HCT116 (cell line): ENCODE data around the gene LIMK2. TPM values are rescaled to one million over a fixed set of nuclear protein-coding genes. Genes with fewer than 3 reads are reported as not detected.

Source experiments
- ATAC-seq: fragments of 200-7000 bp; cut with Tn5 transposase; 2 replicates; pipeline ENCODE4 v1.9.1; 2020; ENCODE audit warnings: mild to moderate bottlenecking, moderate library complexity
- BruUV-seq: library from RNA; stranded (reverse); fragments of 400-500 nt; replicated peaks from 2 replicates; lab custom pipeline; 2021; lab: Mats Ljungman, UMichigan
- CTCF ChIA-PET: fragments of 300-600 bp; sonication (Branson Sonifier 250); formaldehyde crosslinking; loops from one replicate; lab custom pipeline; 2021; ENCODE audit warnings: antibody characterized with exemption; lab: Charles Lee
- POLR2A ChIA-PET: fragments of 300-600, 350-600 bp; sonication (Branson Sonifier 250); formaldehyde crosslinking; loops from one replicate; lab custom pipeline; 2021; ENCODE audit warnings: antibody characterized with exemption; lab: Charles Lee
- RAD21 ChIA-PET, 2 experiments: fragments of 300-600 bp; sonication (Branson Sonifier 250); formaldehyde crosslinking; loops; one replicate each; lab custom pipeline; 2023; ENCODE audit warnings: low total read pairs in 2 of 2; ENCODE audit not compliant: uncharacterized antibody in 2 of 2, unreplicated experiment in 2 of 2, low non-redundant PET in 1 of 2; lab: Charles Lee
- DNase-seq: peaks from one replicate; pipeline ENCODE4 v3.0.0-alpha.2; 2010; ENCODE audit warnings: low read depth, low spot score
- H2AFZ ChIP-seq: fragments of 200-600 bp; shearing (Covaris generic), sonication (generic); 2 replicates; pipeline ENCODE4 v1.6.1; 2017; ENCODE audit warnings: low read depth, mixed run types, mixed read lengths, antibody characterized with exemption, low read length; ENCODE audit not compliant: poor library complexity, severe bottlenecking
- H3K27ac ChIP-seq: 2 replicates; pipeline ENCODE4 v1.5.1; 2012; ENCODE audit warnings: low read depth, low read length
- H3K27me3 ChIP-seq: fragments of 200-600 bp; sonication (generic); 2 replicates; pipeline ENCODE4 v1.6.1; 2016; ENCODE audit warnings: mixed run types, low read length, mixed read lengths; ENCODE audit not compliant: insufficient read depth
- H3K36me3 ChIP-seq, 2 experiments: fragments of 200-500 bp in 1 of 2; fragments of 200-600 bp in 1 of 2; sonication (Bioruptor generic) in 1 of 2; sonication (generic) in 1 of 2; 2 replicates each; pipeline versions ENCODE4 v1.5.1 to v1.6.1; 2014 to 2016; ENCODE audit warnings: low read length in 2 of 2, inconsistent platforms in 1 of 2, mixed read lengths in 1 of 2, mixed run types in 1 of 2; ENCODE audit not compliant: insufficient read depth in 2 of 2, control insufficient read depth in 1 of 2
- H3K4me1 ChIP-seq, 2 experiments: fragments of 200-600 bp in 1 of 2; sonication (generic) in 1 of 2; 2 replicates each; pipeline versions ENCODE4 v1.5.1 to v1.6.1; 2012 to 2017; ENCODE audit warnings: low read length in 2 of 2, inconsistent platforms in 1 of 2, mild to moderate bottlenecking in 1 of 2, mixed read lengths in 1 of 2, mixed run types in 1 of 2, moderate library complexity in 1 of 2; ENCODE audit not compliant: insufficient read depth in 2 of 2, control insufficient read depth in 1 of 2
- H3K4me2 ChIP-seq: fragments of 200-600 bp; sonication (generic); 2 replicates; pipeline ENCODE4 v1.6.1; 2017; ENCODE audit warnings: mixed run types, low read length, mixed read lengths
- H3K4me3 ChIP-seq, 2 experiments: fragments of 200-600 bp in 1 of 2; sonication (generic) in 1 of 2; replicated peaks in 1 of 2; 2 replicates each; pipeline ENCODE4 v1.5.1; 2011 to 2016; ENCODE audit warnings: low read length in 2 of 2, control low read depth in 1 of 2, low read depth in 1 of 2, mild to moderate bottlenecking in 1 of 2, mixed read lengths in 1 of 2, mixed run types in 1 of 2
- H3K79me2 ChIP-seq: fragments of 200-600 bp; sonication (generic); 2 replicates; pipeline ENCODE4 v1.6.1; 2017; ENCODE audit warnings: mild to moderate bottlenecking, mixed run types, low read length, moderate library complexity, mixed read lengths; ENCODE audit not compliant: insufficient read depth
- H3K9ac ChIP-seq: fragments of 200-600 bp; sonication (generic); 2 replicates; pipeline ENCODE4 v1.6.1; 2016; ENCODE audit warnings: low read length, mixed read lengths
- H3K9me2 ChIP-seq: fragments of 200-600 bp; sonication (generic), shearing (Covaris generic); 2 replicates; pipeline ENCODE4 v1.6.1; 2017; ENCODE audit warnings: mixed run types, mild to moderate bottlenecking, moderate library complexity; ENCODE audit not compliant: insufficient read depth
- H3K9me3 ChIP-seq, 2 experiments: fragments of 200-500 bp in 1 of 2; fragments of 200-600 bp in 1 of 2; sonication (Bioruptor generic) in 1 of 2; sonication (generic) in 1 of 2; 2 replicates each; pipeline ENCODE4 v1.6.1; 2014 to 2017; ENCODE audit warnings: low read length in 2 of 2, mixed read lengths in 2 of 2, inconsistent platforms in 1 of 2, low read depth in 1 of 2, mild to moderate bottlenecking in 1 of 2, mixed run types in 1 of 2, moderate library complexity in 1 of 2; ENCODE audit not compliant: control insufficient read depth in 1 of 2, insufficient read depth in 1 of 2
- H4K20me1 ChIP-seq: fragments of 200-600 bp; sonication (generic), shearing (Covaris generic); 2 replicates; pipeline ENCODE4 v1.6.1; 2017; ENCODE audit warnings: mixed run types, mild to moderate bottlenecking, moderate library complexity; ENCODE audit not compliant: insufficient read depth
- CEBPB ChIP-seq: IDR thresholded peaks from 2 replicates; pipeline ENCODE4 v1.6.1; 2012; ENCODE audit warnings: low read depth
- CTCF ChIP-seq, 3 experiments: fragments of 200-600 bp in 1 of 3; sonication (generic) in 1 of 3; IDR thresholded peaks in 2 of 3; conservative IDR thresholded peaks in 1 of 3; 2 replicates each; pipeline ENCODE4 v1.5.1; 2012 to 2017; ENCODE audit warnings: low read depth in 2 of 3, low read length in 2 of 3, antibody characterized with exemption in 1 of 3, borderline replicate concordance in 1 of 3, control low read depth in 1 of 3, mild to moderate bottlenecking in 1 of 3, mixed read lengths in 1 of 3, mixed run types in 1 of 3, moderate library complexity in 1 of 3; ENCODE audit not compliant: insufficient read depth in 1 of 3
- EGR1 ChIP-seq: IDR thresholded peaks from 2 replicates; pipeline ENCODE4 v1.6.1; 2012; ENCODE audit warnings: low read depth
- ELF1 ChIP-seq: IDR thresholded peaks from 2 replicates; pipeline ENCODE4 v1.6.1; 2012; ENCODE audit warnings: low read depth, borderline replicate concordance
- POLR2A ChIP-seq: IDR thresholded peaks from 2 replicates; pipeline ENCODE4 v1.7.0; 2011; ENCODE audit warnings: borderline replicate concordance; ENCODE audit not compliant: insufficient read depth, insufficient read length; ENCODE audit errors: extremely low read depth
- POLR2AphosphoS5 ChIP-seq: IDR thresholded peaks from 2 replicates; pipeline ENCODE4 v1.6.1; 2011; ENCODE audit warnings: mild to moderate bottlenecking, low read depth, low read length, moderate library complexity
- SP1 ChIP-seq: IDR thresholded peaks from 2 replicates; pipeline ENCODE4 v1.6.1; 2012; ENCODE audit warnings: low read depth
- SRF ChIP-seq: IDR thresholded peaks from 2 replicates; pipeline ENCODE4 v1.6.1; 2012; ENCODE audit warnings: low read depth
- TCF7L2 ChIP-seq: IDR thresholded peaks from 2 replicates; pipeline ENCODE4 v1.7.0; 2011; ENCODE audit warnings: borderline replicate concordance, inconsistent platforms; ENCODE audit not compliant: insufficient read depth, insufficient read length; ENCODE audit errors: extremely low read depth
- YY1 ChIP-seq: IDR thresholded peaks from 2 replicates; pipeline ENCODE4 v1.6.1; 2011; ENCODE audit warnings: low read length, low read depth, moderate library complexity, mild to moderate bottlenecking; ENCODE audit not compliant: insufficient replicate concordance; ENCODE audit errors: extremely low read depth
- ZNF274 ChIP-seq: fragments of 200-500 bp; sonication (Bioruptor generic); IDR thresholded peaks from 2 replicates; pipeline ENCODE4 v1.6.1; 2014; ENCODE audit warnings: mild to moderate bottlenecking, low read depth, low read length, inconsistent platforms
- intact Hi-C: fragments of 100-400 bp; cut with micrococcal nuclease; formaldehyde crosslinking; loops from 2 replicates; pipeline ENCODE4 v1.10.0; 2022
- total RNA-seq: library from RNA; stranded (reverse); gene quantifications from one replicate; pipeline ENCODE4 v1.2.1, GENCODE V29; 2021; ENCODE audit not compliant: unreplicated experiment
- TF ChIP-seq, protein P1 (sequence below): IDR thresholded peaks from 2 replicates; pipeline ENCODE4 v1.6.1; 2012
- TF ChIP-seq, protein P2 (sequence below): IDR thresholded peaks from 2 replicates; pipeline ENCODE4 v1.6.1; 2011; ENCODE audit warnings: mild to moderate bottlenecking, low read length, moderate library complexity; ENCODE audit not compliant: insufficient replicate concordance; ENCODE audit errors: extremely low read depth

LIMK2 gene
- total RNA-seq, 1 experiment from 2014 or later: 21.9 TPM

GRCh38 chr22:31206896-31207687 lies 5.0 kb upstream of the LIMK2 start (continued):
- TF ChIP-seq TCF7L2: no peak
- TF ChIP-seq SP1: no peak
- no peak for TF ChIP-seq EGR1
- no peak for TF ChIP-seq SRF
- TF ChIP-seq YY1: no peak
- TF ChIP-seq ZNF274: no peak

GRCh38 chr22:31210556-31211421 lies 1.3 kb upstream of the LIMK2 start:
- H3K9me3 ChIP-seq: no peaks in the 10 kb centered on the region
- no peak overlapping the region for H2AFZ ChIP-seq
- no peak overlapping the region for H3K27ac ChIP-seq
- H3K79me2 ChIP-seq: peaks cover 33% of the 10 kb centered on the region
- H3K4me2 ChIP-seq: peak overlapping the region; percentile 86; the same call in 1 of the 2 replicates
- no peaks in the 10 kb centered on the region for H4K20me1 ChIP-seq
- ChIA-PET POLR2A (interaction anchor here (1.7 kb wide), 1 partner anchor 51 kb away, joined by 3 read pairs; the partner anchor contains the start of gene RNF185), CTCF (interaction anchor here (0.9 to 1.7 kb wide), 9 partner anchors 9 to 62 kb away, joined by 3 to 9 read pairs (median 5); no protein-coding TSS in a partner anchor), RAD21 (interaction anchor here in 1 of 2 experiments (1.2 kb wide), 1 partner anchor 62 kb away, joined by 3 read pairs; no protein-coding TSS in a partner anchor)
- H3K4me3 ChIP-seq: no peak overlapping the region
- no peak for DNase-seq
- intact Hi-C loops: loop anchor here (5.0 kb wide), 1 partner anchor 62 kb away; no protein-coding TSS in a partner anchor
- no peaks in the 10 kb centered on the region for H3K36me3 ChIP-seq
- H3K9ac ChIP-seq: no peak overlapping the region
- H3K4me1 ChIP-seq: peaks cover 11 to 15% of the 10 kb centered on the region in 2 experiments; a peak in 3 of 4 replicates
- no peaks in the 10 kb centered on the region for H3K27me3 ChIP-seq
- no peak for ATAC-seq
- H3K9me2 ChIP-seq: no peaks in the 10 kb centered on the region
- no TSS peak for BruUV-seq
- TF ChIP-seq POLR2AphosphoS5 (no peak), CEBPB (no peak), ELF1 (no peak), CTCF (IDR thresholded peaks at IDR 0.05 in 2 of 3, conservative IDR thresholded peaks at IDR 0.05 in 1 of 3; ENCODE audit: borderline replicate concordance in 1 of 3, insufficient read depth in 1 of 3, low read depth in 2 of 3, low read length in 2 of 3) (no peak), POLR2A (no peak)
- TF ChIP-seq, protein P1, sequence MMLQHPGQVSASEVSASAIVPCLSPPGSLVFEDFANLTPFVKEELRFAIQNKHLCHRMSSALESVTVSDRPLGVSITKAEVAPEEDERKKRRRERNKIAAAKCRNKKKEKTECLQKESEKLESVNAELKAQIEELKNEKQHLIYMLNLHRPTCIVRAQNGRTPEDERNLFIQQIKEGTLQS: no peak
- TF ChIP-seq, protein P2, sequence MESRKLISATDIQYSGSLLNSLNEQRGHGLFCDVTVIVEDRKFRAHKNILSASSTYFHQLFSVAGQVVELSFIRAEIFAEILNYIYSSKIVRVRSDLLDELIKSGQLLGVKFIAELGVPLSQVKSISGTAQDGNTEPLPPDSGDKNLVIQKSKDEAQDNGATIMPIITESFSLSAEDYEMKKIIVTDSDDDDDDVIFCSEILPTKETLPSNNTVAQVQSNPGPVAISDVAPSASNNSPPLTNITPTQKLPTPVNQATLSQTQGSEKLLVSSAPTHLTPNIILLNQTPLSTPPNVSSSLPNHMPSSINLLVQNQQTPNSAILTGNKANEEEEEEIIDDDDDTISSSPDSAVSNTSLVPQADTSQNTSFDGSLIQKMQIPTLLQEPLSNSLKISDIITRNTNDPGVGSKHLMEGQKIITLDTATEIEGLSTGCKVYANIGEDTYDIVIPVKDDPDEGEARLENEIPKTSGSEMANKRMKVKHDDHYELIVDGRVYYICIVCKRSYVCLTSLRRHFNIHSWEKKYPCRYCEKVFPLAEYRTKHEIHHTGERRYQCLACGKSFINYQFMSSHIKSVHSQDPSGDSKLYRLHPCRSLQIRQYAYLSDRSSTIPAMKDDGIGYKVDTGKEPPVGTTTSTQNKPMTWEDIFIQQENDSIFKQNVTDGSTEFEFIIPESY: no peak
